HG03139 (cell line): Measurements from ENCODE around the gene FERMT2.

Experiments used
- ATAC-seq: cut with Tn5 transposase; IDR thresholded peaks from one replicate; pipeline ENCODE4 v1.9.1; 2021; ENCODE audit not compliant: unreplicated experiment

The FERMT2 gene

GRCh38 chr14:52950898-52951680 is at the start of gene FERMT2:
Gene FERMT2 (minus strand): TSS chr14:52951050. CDS start chr14:52950568, 482 bp downstream.
- no peak for ATAC-seq

- ATAC-seq: no peak
Measured at GRCh38 chr14:52998376-52999015, 47.6 kb upstream of the FERMT2 start.

- ATAC-seq: no peak
Measured at GRCh38 chr14:52996493-52996892, 45.6 kb upstream of the FERMT2 start.

GRCh38 chr14:52995998-52996397 is 45.1 kb upstream of the FERMT2 start:
- ATAC-seq: no peak

GRCh38 chr14:52992236-52992870 is 41.5 kb upstream of the FERMT2 start:
- no peak for ATAC-seq

GRCh38 chr14:52988139-52988538 is 37.3 kb upstream of the FERMT2 start:
- ATAC-seq: no peak

- ATAC-seq: no peak
Measured at GRCh38 chr14:52987514-52987913, 36.7 kb upstream of the FERMT2 start.

GRCh38 chr14:52987042-52987441 is 36.2 kb upstream of the FERMT2 start:
- no peak for ATAC-seq

GRCh38 chr14:52977798-52978197 is 26.9 kb upstream of the FERMT2 start:
- no peak for ATAC-seq

GRCh38 chr14:52974406-52974805 is 23.6 kb upstream of the FERMT2 start:
- ATAC-seq: no peak

GRCh38 chr14:52961060-52961639 is 10.3 kb upstream of the FERMT2 start:
- ATAC-seq: no peak

- ATAC-seq: no peak
Measured at GRCh38 chr14:52960627-52961026, 9.8 kb upstream of the FERMT2 start.

- no peak for ATAC-seq
Measured at GRCh38 chr14:52954346-52955214, 3.7 kb upstream of the FERMT2 start.

- no peak for ATAC-seq
Measured at GRCh38 chr14:52951681-52952554, 1.1 kb upstream of the FERMT2 start.

- no peak for ATAC-seq
Measured at GRCh38 chr14:52950410-52950897, 396 bp downstream of the FERMT2 start.

GRCh38 chr14:52949711-52950409 is 990 bp downstream of the FERMT2 start:
- no peak for ATAC-seq

GRCh38 chr14:52949249-52949648 is 1.6 kb downstream of the FERMT2 start:
- no peak for ATAC-seq

GRCh38 chr14:52948836-52949235 is 2.0 kb downstream of the FERMT2 start:
- ATAC-seq: no peak

- ATAC-seq: no peak
Measured at GRCh38 chr14:52948039-52948438, 2.8 kb downstream of the FERMT2 start.
